ENCODE results near the gene AMELY.
"Not testable (repeated sequence)": the region's sequence is repeated elsewhere in the genome, so short reads cannot be mapped to it uniquely, and the experiment has no call there.

AMELY gene, protein sequence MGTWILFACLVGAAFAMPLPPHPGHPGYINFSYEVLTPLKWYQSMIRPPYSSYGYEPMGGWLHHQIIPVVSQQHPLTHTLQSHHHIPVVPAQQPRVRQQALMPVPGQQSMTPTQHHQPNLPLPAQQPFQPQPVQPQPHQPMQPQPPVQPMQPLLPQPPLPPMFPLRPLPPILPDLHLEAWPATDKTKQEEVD

DNA sequence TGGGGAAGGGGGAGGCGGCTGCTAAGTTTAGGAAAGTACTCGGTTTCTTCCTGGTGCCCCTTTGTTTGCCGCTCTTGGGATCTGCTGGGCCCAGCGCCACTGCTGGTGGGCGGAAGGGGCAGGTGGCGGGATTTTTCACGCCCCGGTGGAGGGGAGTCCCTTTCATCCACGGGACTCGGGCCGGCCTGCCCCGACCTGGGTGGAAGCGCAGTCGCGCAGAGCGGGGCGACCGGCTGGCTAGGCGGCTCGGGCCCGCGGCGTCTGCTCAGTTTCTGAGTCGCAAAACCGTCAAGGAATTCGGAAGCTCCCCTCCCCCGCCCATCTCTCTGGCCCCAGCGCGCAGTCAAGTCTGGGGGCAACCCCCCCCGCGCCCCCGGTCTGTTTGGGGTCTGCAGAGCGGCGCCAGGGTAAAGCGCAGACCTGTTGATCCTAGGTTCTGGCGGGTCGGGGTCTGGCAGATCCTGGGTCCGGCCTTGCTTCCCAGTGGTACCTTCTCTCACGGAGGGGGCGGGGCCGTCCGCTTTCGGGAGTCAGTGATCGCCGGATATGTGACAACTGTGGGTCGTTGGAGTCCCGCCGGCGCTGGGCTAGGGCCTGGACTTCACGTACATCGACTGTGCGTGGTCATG is at the start of gene AMELY:
Gene AMELY (minus strand): TSS at position 500 of the 629 bp plus-strand sequence. CDS start 39,144 bp downstream, outside the sequence.
- DNase-seq, result no peak

DNA sequence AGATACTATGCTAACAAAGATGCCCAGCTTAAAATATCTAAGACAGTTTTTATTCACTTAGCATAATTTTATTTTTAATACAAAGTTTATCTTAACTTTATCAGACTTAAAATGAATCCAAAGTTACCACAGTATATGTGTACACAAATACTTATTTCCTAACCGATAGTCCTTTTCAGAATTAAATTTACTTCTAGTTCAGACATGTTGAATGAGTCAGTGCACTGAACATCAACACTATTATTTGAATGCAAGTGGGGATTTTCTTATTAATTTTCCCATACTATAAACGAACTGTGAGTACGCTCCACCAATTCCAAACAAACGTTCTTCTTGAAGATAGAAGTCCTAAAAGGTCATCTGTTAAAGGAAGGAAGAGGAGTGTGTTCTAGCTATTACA is 38.4 kb upstream of the AMELY start:
- no peak for DNase-seq

DNA sequence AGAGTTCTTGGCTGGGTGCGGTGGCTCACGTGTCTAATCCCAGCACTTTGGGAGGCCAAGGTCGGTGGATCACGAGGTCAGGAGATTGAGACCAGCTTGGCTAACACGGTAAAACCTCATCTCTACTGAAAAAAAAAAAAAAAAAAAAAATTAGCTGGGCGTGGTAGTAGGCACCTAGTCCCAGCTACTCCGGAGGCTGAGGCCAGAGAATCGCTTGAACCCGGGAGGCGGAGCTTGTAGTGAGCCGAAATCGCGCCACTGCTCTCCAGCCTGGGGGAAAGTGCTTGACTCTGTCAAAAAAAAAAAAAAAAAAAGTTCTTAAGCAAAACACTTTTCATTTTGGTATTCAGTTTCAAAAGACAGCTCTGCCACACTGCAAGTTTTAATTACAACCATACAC is 36.8 kb upstream of the AMELY start:
- DNase-seq, result no peak

DNA sequence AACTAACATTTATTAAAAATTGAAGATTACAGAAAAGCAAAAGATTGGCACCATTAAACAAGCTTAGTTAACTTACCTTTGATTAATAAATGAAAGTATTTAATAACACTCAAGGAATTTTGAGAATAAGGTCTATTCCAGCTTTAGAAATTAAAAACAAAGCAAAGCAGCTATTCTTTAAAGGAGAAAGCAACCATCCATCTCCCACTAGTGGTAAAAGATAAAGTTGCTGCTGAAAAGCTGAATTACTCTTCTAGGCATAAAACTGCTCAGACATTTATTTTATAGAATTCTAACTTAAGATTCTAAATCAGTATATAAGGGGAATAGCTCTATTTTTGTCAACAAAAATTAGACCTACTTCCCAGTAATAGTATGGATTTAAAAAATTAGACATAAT is 36.1 kb upstream of the AMELY start:
- no peak for DNase-seq

DNA sequence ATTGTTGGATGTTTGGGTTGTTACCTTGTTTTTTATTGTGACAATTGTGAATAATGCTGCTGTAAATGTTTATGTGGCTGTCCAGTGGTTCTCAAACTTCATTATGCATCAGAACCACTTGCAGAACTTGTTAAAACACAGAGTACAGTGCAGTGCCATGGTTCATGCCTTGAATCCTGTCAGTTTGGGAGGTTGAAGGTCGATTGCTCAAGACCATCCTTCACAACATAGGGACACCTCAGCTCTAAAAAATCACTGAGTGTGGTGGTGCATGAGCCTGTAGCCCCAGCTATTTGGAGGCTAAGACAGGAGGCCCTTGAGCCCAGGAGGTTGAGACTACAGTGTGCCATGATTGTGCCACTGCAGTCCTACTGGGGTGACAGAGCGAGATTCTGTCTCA is 23.9 kb upstream of the AMELY start:
- DNase-seq, result no peak

DNA sequence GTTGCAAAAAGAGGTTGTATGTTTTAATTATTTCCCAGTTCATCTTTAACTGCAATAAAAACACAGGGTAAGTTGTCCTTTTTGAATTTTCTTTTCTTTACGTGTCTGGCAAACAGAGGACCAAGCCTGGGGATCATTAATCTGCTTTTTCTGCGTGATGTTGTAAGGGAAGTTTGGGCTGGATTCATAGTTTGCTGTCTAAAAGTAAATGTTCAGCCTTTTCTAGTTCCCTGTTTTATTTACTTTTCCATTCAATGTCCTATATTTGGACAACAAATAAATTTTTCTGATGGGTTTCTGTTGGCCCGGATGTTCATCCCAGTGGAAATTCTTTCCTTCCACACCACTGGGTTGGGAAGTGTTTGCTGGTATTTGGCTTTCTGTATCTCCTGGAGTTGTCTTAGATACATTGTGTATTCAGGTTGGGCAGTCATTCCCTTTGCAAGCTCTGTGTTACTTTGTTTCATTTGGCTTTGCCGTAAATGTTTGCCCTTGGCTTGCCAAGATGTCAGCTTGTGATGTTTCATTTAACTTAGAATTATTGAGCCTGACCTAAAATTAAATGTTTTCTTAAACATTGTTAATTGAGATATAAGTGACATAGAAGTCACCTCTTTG is 20.3 kb upstream of the AMELY start:
- DNase-seq, result no peak

DNA sequence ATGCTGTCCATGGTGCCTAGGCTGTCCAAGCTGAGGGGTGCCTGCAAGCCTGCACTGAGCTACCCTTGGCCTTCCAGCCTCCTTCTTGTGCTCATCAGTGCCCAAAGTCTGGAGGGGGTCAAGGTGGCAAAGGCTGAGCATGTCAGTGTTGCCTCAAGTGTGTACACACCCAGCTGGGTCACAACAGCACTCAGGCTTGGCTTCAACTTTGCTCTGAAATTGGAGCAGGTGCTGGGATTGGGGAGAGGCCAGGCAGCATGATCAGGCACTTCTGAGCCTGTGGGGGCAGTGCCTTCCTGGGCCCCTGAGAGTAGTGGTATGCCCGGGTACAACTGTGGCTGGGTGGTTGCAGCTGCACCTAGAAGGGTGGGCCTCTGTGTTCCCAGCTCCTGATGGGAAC is 17.7 kb upstream of the AMELY start:
- no peak for DNase-seq

DNA sequence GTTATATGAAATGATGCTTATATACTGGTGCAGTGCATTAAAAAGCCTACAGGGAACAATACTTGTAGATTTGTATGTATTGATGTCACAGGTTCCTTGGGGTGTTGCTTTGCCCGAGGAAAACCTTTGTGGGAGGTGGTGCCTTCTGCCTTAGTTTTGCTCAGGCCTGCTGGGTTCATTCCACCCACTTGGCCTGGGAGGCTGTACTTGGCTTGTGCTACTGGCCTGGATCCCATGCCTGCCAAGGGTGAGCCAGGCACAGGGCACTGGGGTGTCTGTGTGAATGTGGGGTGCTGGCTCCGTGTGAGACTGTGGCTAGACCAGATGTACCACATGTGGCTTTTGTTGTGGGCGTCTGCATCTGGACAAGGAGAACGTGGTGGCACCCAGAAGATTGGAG is 16.7 kb upstream of the AMELY start:
- no peak for DNase-seq

DNA sequence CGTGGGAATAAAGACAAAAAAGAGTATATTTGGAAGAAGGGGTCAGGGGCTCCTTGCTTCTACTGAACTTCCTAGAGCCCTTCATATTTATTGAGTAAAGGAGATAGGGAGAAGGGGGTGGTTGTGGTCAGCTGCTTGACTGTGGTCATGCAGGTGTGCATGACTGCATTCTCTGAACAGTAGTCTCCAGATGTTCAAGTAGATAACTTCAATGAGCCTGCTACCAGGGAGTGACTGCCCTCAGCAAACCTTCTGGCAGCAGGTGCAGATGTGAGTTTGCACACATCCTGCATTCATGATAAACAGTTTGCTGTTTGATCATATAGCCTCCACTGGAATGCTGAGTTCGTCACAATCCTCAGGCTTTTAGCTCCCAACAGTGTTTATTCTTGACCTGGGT is 9.5 kb upstream of the AMELY start:
- DNase-seq, result no peak

DNA sequence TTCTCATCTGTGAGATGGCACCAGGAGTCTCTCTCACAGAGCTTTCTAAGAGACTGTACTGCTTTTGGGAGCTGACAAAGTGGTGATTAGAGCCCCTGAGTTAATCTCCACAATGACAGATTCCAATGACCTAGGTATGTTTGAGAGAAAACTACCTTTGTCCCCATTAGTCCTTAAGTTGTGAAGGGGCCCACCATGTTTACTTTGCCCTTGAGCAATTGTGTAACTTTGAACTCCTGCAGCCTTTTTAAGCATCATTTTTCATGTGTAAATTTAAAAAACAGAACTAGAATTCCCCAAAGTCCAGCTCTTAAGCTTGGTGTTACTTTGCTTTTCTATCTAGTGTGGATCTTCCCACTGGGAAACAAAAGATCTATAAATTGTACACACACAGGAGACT is 1.8 kb upstream of the AMELY start:
- DNase-seq, result no peak

DNA sequence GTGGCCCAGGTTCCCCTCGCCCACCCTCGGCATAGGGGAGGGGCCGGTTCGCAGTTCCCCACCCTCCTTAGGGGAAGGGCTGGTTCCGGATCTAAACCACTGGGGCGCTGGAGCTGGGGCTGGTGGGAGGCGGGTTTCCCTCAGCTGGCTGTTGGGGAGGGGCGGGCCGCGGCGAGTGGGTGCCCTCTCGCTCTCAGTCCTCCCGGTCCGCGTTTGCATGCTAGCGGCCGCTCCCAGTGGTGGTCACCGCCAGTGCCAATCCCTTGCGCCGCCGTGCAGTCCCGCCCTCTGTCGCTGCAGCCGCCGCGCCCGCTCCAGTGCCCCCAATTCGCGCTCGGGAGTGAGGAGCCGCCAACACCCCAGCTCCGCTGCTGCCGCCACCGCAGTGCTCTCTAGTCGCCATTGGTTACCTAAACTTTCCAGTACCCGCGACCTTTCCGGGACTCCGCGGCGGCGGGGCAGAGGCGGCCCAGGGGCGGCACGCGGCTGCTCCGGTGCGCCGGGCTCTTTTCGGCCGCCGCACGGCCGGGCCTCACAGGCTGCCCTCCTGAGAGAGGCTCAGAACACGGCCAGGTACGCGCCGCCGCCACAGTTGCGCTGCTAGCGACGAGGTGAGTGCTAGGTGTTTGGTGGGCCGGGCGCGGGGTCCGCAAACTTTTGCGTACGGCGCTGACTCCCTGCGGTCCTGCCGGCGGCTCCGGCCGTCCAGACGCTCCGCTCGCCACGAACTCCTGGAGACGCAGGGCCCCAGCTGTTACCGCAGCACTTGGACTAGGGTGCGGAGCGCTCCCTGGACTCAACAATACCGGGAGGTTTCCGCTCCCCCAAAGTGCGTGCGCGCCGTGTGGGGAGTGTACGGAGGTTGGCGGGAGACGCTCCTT is 940 bp downstream of the AMELY start, which contains the start of gene TBL1Y:
Gene TBL1Y (plus strand): TSS at position 326 of the 881 bp plus-strand sequence. CDS start 114,388 bp downstream, outside the sequence.
- DNase-seq, result no peak

DNA sequence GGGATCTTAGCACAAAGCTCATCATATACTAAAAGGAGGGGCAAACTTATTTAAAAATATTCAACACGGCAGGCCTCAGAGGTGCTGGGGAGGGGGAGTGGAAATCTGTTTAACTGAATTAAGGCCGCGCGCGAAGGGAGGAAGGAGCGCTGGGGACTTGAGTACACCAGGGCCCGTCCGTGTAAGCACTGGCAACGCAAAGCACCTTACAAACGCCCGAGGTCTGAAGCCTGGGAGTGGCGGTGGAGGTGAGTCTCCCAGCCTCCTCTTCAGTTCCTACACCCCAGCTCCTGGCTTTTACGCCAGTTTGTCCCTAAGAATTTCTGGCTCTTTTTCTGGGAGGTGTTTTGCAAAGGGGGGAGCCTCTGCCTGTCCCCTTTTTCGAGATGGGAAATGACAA is 1.7 kb downstream of the AMELY start:
- DNase-seq, result no peak

DNA sequence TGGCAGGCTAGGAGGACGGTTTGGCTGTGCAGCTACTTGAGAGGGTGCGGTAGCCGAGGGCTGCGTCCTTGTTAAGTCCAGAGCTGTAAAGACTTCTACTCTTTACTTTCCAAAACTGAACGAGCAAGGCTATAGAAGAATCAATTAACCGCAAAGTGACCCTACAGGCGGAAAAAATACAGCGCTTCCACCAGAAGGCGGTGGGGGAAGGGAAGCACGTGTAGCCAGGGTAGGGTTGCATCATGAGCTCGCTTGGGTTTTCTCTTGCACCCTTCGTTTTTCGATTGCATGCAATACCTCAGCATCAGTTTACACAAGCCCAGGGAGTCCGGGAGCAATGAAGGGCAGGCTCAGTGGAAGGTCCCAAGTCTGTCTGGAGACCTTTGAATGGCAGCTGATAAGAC is 2.4 kb downstream of the AMELY start:
- no peak for DNase-seq

DNA sequence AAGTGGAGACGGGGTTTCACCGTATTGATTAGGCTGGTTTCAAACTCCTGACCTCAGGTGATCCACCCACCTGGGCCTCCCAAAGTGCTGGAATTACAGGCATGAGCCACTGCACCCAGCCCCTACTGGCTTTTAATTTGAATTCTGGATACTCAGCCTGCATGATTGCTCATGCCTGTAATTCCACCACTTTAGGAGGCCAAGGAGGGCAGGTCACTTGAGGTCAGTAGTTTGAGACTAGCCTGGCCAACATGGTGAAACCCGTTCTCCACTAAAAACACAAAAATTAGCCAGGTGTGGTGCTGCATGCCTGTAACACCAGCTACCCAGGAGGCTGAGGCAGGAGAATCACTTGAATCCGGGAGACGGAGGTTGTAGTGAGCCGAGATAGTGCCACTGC is 3.5 kb downstream of the AMELY start:
- DNase-seq, result not testable (repeated sequence)

DNA sequence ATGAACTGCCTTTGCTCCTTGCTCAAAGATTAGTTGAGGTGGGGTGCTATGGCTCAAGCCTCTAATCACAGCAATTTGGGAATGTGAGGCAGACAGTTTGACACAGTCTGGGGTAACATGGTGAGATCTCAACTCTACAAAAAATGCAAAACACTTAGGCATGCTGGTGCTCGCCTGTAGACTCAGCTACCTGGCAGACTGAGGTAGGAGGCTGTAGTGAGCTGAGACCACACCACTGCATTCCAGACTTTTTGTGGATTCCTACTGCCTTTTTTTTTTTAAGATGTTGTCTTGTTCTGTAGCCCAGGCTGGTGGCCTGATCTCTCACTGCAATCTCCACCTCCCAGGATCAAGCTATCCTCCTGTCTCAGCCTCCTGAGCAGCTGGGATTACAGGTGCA is 4.0 kb downstream of the AMELY start:
- DNase-seq, result no peak

DNA sequence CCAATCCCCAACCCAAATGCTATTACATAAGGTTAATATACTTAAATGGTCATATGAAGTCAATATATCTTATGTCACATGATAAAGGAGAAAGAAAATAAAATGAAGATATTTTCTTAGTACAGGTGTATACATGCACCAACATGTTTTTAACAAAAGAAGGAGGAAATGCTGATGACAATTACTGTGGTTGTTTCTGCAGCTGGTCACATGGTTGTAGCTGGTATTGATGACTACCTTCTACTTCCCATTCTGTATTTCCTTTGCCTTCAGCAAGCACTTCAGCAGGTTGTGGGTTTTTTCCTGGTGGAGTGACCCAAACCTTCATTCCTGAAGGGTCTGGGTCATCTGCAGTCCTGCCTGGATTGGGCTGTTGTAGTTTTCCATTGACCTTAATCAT is 9.4 kb downstream of the AMELY start:
- not testable (repeated sequence) for DNase-seq

DNA sequence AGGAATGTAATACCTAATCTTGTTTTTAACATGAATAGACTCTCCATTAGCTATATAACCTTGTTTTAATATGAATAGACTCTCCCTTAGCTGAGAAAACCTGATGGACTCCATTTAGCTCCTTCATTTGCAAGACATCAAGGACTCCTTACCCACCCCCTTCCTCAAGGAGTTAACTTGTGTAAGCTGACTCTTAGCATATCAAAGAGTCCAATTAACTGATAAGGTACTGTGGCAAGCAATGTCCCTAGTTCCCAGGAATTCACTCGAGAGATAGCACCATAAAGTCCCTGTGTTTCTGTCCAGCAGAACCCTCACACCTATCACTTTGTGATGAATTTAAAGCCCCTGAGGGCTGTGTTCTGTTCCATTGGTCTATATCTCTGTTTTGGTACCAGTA is 16.3 kb downstream of the AMELY start:
- no peak for DNase-seq

DNA sequence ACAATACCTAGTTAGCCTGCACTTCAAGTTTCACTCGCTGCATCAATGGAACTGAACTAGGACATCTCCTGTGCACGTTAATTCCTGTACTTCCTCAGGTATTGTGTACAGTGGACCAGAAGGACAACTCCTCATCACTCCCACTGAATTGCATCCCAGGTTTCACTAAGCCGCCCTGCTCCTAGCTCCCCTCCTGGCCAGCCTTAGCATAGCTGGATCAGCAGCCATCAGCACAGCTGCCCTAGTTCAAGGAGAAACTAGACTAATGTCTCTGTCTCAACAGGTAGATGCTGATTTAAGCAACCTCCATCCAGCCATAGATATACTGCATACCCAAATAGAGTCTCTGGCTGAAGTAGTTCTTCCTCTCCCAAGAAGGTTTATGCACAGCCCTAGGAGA is 17.1 kb downstream of the AMELY start:
- DNase-seq, result no peak

DNA sequence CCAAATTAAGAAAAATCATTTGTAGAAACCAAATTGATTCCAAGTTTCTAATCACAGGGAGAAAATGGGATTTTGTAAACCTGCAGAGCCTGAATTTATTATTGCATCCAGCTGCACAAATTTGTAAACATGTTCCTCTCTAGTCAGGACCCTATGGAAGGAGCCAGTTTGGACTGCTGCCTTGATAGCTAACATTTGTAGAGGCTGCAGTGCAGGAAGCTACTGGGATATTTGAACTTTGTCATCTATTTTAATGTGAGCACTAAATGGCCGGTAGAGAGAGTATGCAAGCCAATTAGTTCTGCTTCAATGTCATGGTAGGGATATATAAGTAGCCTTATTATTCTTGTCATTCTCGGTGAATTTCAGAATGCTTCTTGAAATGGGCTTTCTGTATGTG is 62.2 kb downstream of the AMELY start:
- no peak for DNase-seq

DNA sequence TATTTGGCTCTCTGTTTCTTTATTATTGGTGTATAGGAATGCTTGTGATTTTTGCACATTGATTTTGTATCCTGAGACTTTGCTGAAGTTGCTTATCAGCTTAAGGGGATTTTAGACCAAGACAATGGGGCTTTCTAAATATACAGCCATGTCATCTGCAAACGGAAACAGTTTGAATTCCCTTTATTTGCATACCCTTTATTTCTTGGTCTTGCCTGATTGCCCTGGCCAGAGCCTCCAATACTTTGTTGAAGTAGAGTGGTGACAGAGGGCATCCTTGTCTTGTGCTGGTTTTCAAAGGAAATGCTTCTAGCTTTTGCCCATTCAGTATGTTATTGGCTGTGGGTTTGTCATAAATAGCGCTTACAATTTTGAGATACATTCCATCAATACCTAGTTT is 68.9 kb downstream of the AMELY start:
- not testable (repeated sequence) for DNase-seq
